Stimulated activated CD4-positive, alpha-beta T cell treated with anti-CD3 and anti-CD28 coated beads, Interleukin-15, amount 100 ng/mL, for 24 hours (primary cell): ENCODE data around the gene MRPL48.
A peak's percentile ranks its signal among the peaks of the same experiment; 100 is the strongest.
"Not testable (repeated sequence)": the region's sequence is repeated elsewhere in the genome, so short reads cannot be mapped to it uniquely, and the experiment has no call there.

Experiments
- DNase-seq: peaks from one replicate; pipeline ENCODE4 v3.0.0-alpha.2; 2020

Gene MRPL48

GRCh38 chr11:73851046-73851764 lies 63.5 kb downstream of the MRPL48 start:
- no peak for DNase-seq

- DNase-seq, result no peak
Measured at GRCh38 chr11:73852049-73852448, 64.4 kb downstream of the MRPL48 start.

GRCh38 chr11:73854680-73855079 lies 67.0 kb downstream of the MRPL48 start:
- DNase-seq, result no peak

GRCh38 chr11:73856031-73856567 lies 68.4 kb downstream of the MRPL48 start:
- DNase-seq, result no peak

GRCh38 chr11:73859671-73860070 lies 72.0 kb downstream of the MRPL48 start:
- DNase-seq, result no peak

GRCh38 chr11:73860202-73860601 lies 72.5 kb downstream of the MRPL48 start:
- DNase-seq, result no peak

- DNase-seq, result no peak
Measured at GRCh38 chr11:73862986-73863385, 75.3 kb downstream of the MRPL48 start.

- DNase-seq, result no peak
Measured at GRCh38 chr11:73866095-73866579, 78.5 kb downstream of the MRPL48 start.

- DNase-seq, result no peak
Measured at GRCh38 chr11:73866586-73866996, 78.9 kb downstream of the MRPL48 start.

GRCh38 chr11:73869332-73869949 lies 81.8 kb downstream of the MRPL48 start:
- DNase-seq, result no peak

GRCh38 chr11:73870261-73870660 lies 82.6 kb downstream of the MRPL48 start:
- no peak for DNase-seq

- DNase-seq, result no peak
Measured at GRCh38 chr11:73872749-73873357, 85.2 kb downstream of the MRPL48 start.

GRCh38 chr11:73875380-73875779 lies 87.7 kb downstream of the MRPL48 start:
- DNase-seq, result no peak

GRCh38 chr11:73875840-73876239 lies 88.2 kb downstream of the MRPL48 start:
- no peak for DNase-seq

GRCh38 chr11:73876424-73877310 lies 89.0 kb downstream of the MRPL48 start, which contains the start of the genes COA4 and PAAF1:
COA4 (minus strand) TSS chr11:73876846; CDS start chr11:73873378, 3,468 bp downstream.
PAAF1 (plus strand) TSS chr11:73876999; CDS start chr11:73877022, 23 bp downstream.
- peak; percentile 96 for DNase-seq

GRCh38 chr11:73878771-73879170 lies 91.1 kb downstream of the MRPL48 start:
- no peak for DNase-seq

- DNase-seq, result not testable (repeated sequence)
Measured at GRCh38 chr11:73880449-73880848, 92.8 kb downstream of the MRPL48 start.

- no peak for DNase-seq
Measured at GRCh38 chr11:73883856-73884255, 96.2 kb downstream of the MRPL48 start.

GRCh38 chr11:73888244-73888643 lies 100.6 kb downstream of the MRPL48 start:
- no peak for DNase-seq

- no peak for DNase-seq
Measured at GRCh38 chr11:73889019-73889418, 101.3 kb downstream of the MRPL48 start.

GRCh38 chr11:73889536-73889935 lies 101.9 kb downstream of the MRPL48 start:
- DNase-seq, result no peak

- no peak for DNase-seq
Measured at GRCh38 chr11:73893041-73893440, 105.4 kb downstream of the MRPL48 start.
